WTC11 (cell line): ENCODE data around the gene FLOT2. TPM values are rescaled to one million over a fixed set of nuclear protein-coding genes. Genes with fewer than 3 reads are reported as not detected.
"Not testable (repeated sequence)": the region's sequence is repeated elsewhere in the genome, so short reads cannot be mapped to it uniquely, and the experiment has no call there.

Experiments
- ATAC-seq: fragments of 200-7000 bp; cut with Tn5 transposase; 2 replicates; pipeline ENCODE4 v1.10.0; 2021; ENCODE audit warnings: mild to moderate bottlenecking, moderate library complexity
- CTCF ChIA-PET: fragments of 300-600 bp; sonication (Branson Sonifier 250); formaldehyde crosslinking; loops from one replicate; lab custom pipeline; 2021; ENCODE audit warnings: antibody characterized with exemption; lab: Charles Lee
- POLR2A ChIA-PET: fragments of 350-600 bp; sonication (Branson Sonifier 250); formaldehyde crosslinking; loops from one replicate; lab custom pipeline; 2021; ENCODE audit warnings: antibody characterized with exemption; lab: Charles Lee
- DNase-seq: peaks from one replicate; pipeline ENCODE4 v3.0.0; 2021; ENCODE audit warnings: low spot score
- H3K27ac Mint-ChIP-seq: 2 replicates; pipeline ENCODE4 v1.8.0; 2021; ENCODE audit warnings: mixed read lengths
- H3K27me3 Mint-ChIP-seq: 2 replicates; pipeline ENCODE4 v1.8.0; 2021; ENCODE audit warnings: low read depth, mild to moderate bottlenecking, moderate library complexity, mixed read lengths
- H3K36me3 Mint-ChIP-seq: 2 replicates; pipeline ENCODE4 v1.8.0; 2021; ENCODE audit warnings: mixed read lengths
- H3K4me1 Mint-ChIP-seq: 2 replicates; pipeline ENCODE4 v1.8.0; 2022; ENCODE audit warnings: mixed read lengths
- H3K4me3 Mint-ChIP-seq: 2 replicates; pipeline ENCODE4 v1.8.0; 2021; ENCODE audit warnings: mild to moderate bottlenecking, moderate library complexity, mixed read lengths
- H3K9me3 Mint-ChIP-seq: 2 replicates; pipeline ENCODE4 v1.8.0; 2021; ENCODE audit warnings: mixed read lengths
- ATF3 ChIP-seq: sonication (generic); formaldehyde crosslinking; conservative IDR thresholded peaks from 2 replicates; pipeline ENCODE4 v1.8.1; 2022; ENCODE audit warnings: mild to moderate bottlenecking, missing genetic modification reagents
- CBFB ChIP-seq: sonication (generic); formaldehyde crosslinking; IDR thresholded peaks from 2 replicates; pipeline ENCODE4 v1.8.1; 2022; ENCODE audit warnings: mild to moderate bottlenecking, low read depth, missing genetic modification reagents
- ESRRA ChIP-seq: sonication (generic); formaldehyde crosslinking; IDR thresholded peaks from 2 replicates; pipeline ENCODE4 v1.8.1; 2022; ENCODE audit warnings: mild to moderate bottlenecking, missing genetic modification reagents, borderline replicate concordance
- FOXP1 ChIP-seq: sonication (generic); formaldehyde crosslinking; IDR thresholded peaks from 2 replicates; pipeline ENCODE4 v1.8.0; 2022; ENCODE audit warnings: missing genetic modification reagents, mild to moderate bottlenecking, moderate library complexity, borderline replicate concordance
- IRF1 ChIP-seq: sonication (generic); formaldehyde crosslinking; IDR thresholded peaks from 2 replicates; pipeline ENCODE4 v1.8.0; 2023; ENCODE audit warnings: missing genetic modification reagents
- NFYB ChIP-seq: sonication (generic); formaldehyde crosslinking; conservative IDR thresholded peaks from 2 replicates; pipeline ENCODE4 v1.8.0; 2022; ENCODE audit warnings: low read depth, missing genetic modification reagents
- OVOL2 ChIP-seq: fragments of 250-450 bp; sonication (Bioruptor Pico); IDR thresholded peaks from 2 replicates; pipeline ENCODE4 v1.9.0; 2021; ENCODE audit warnings: mild to moderate bottlenecking, borderline replicate concordance
- PREB ChIP-seq: sonication (generic); formaldehyde crosslinking; IDR thresholded peaks from 2 replicates; pipeline ENCODE4 v1.8.1; 2022; ENCODE audit warnings: mild to moderate bottlenecking, missing genetic modification reagents, moderate library complexity, borderline replicate concordance
- RELA ChIP-seq: sonication (generic); formaldehyde crosslinking; IDR thresholded peaks from 2 replicates; pipeline ENCODE4 v1.8.1; 2022; ENCODE audit warnings: missing genetic modification reagents, mild to moderate bottlenecking, borderline replicate concordance
- SP1 ChIP-seq: sonication (generic); formaldehyde crosslinking; conservative IDR thresholded peaks from 2 replicates; pipeline ENCODE4 v1.8.1; 2022; ENCODE audit warnings: missing genetic modification reagents
- TCF7 ChIP-seq: sonication (generic); formaldehyde crosslinking; IDR thresholded peaks from 2 replicates; pipeline ENCODE4 v1.8.0; 2022; ENCODE audit warnings: mild to moderate bottlenecking, low read depth, missing genetic modification reagents, moderate library complexity
- TEAD4 ChIP-seq: sonication (generic); formaldehyde crosslinking; IDR thresholded peaks from 2 replicates; pipeline ENCODE4 v1.8.0; 2022; ENCODE audit warnings: mild to moderate bottlenecking, missing genetic modification reagents
- ZMAT4 ChIP-seq: fragments of 250-450 bp; sonication (Bioruptor Pico); IDR thresholded peaks from 2 replicates; pipeline ENCODE4 v1.9.0; 2021; ENCODE audit warnings: mild to moderate bottlenecking
- ZNF138 ChIP-seq: sonication (generic); formaldehyde crosslinking; conservative IDR thresholded peaks from 2 replicates; pipeline ENCODE4 v1.8.1; 2022; ENCODE audit warnings: mild to moderate bottlenecking, moderate library complexity, missing genetic modification reagents
- ZNF281 ChIP-seq: sonication (generic); formaldehyde crosslinking; IDR thresholded peaks from 2 replicates; pipeline ENCODE4 v1.8.0; 2023; ENCODE audit warnings: mild to moderate bottlenecking, missing genetic modification reagents
- ZNF423 ChIP-seq: fragments of 250-450 bp; sonication (Bioruptor Pico); IDR thresholded peaks from 2 replicates; pipeline ENCODE4 v2.1.2; 2022; ENCODE audit warnings: mild to moderate bottlenecking, moderate library complexity
- ZNF512 ChIP-seq: sonication (generic); formaldehyde crosslinking; IDR thresholded peaks from 2 replicates; pipeline ENCODE4 v1.8.1; 2022; ENCODE audit warnings: missing genetic modification reagents, borderline replicate concordance
- ZNF671 ChIP-seq: fragments of 250-450 bp; sonication (Bioruptor Pico); IDR thresholded peaks from 2 replicates; pipeline ENCODE4 v1.8.0; 2021; ENCODE audit warnings: mild to moderate bottlenecking
- ZSCAN18 ChIP-seq: fragments of 250-450 bp; sonication (Bioruptor Pico); IDR thresholded peaks from 2 replicates; pipeline ENCODE4 v2.1.2; 2022; ENCODE audit warnings: mild to moderate bottlenecking, moderate library complexity
- total RNA-seq: library from RNA; stranded (reverse); gene quantifications from 3 replicates; pipeline ENCODE4 v1.2.3, GENCODE V29; 2021

The FLOT2 gene
- total RNA-seq, 1 experiment from 2014 or later, result 139 TPM

GRCh38 chr17:28878158-28878910 is 19.2 kb downstream of the FLOT2 start (continued):
- TF ChIP-seq ZNF281 (CRISPR knock-in tag) (no peak), TEAD4 (CRISPR knock-in tag) (no peak), TCF7 (no peak), ESRRA (CRISPR knock-in tag) (no peak), ZNF423 (CRISPR knock-in tag) (no peak), FOXP1 (CRISPR knock-in tag) (no peak), PREB (CRISPR knock-in tag) (no peak)

- Mint-ChIP-seq H3K36me3 (peaks cover 25% of the 10 kb centered on the region), H3K27me3 (peaks cover 12% of the 10 kb centered on the region)
- H3K4me3 Mint-ChIP-seq, H3K4me1 Mint-ChIP-seq, ATAC-seq, H3K9me3 Mint-ChIP-seq, POLR2A ChIA-PET, DNase-seq, H3K27ac Mint-ChIP-seq: not testable (repeated sequence)
- CTCF ChIA-PET, result interaction anchor here (0.7 to 1.9 kb wide), 3 partner anchors 85 to 150 kb away, joined by 3 to 6 read pairs (median 4); no protein-coding TSS in a partner anchor
Observed at GRCh38 chr17:28877150-28877711, 20.3 kb downstream of the FLOT2 start.

GRCh38 chr17:28875848-28876550 is 21.5 kb downstream of the FLOT2 start:
- CTCF ChIA-PET, result interaction anchor here (0.5 to 1.9 kb wide), 3 partner anchors 15 to 113 kb away, joined by 3 to 4 read pairs (median 4); no protein-coding TSS in a partner anchor
- no peak for ATAC-seq
- peaks cover 4% of the 10 kb centered on the region for H3K9me3 Mint-ChIP-seq

More at GRCh38 chr17:28875848-28876550, 21.5 kb downstream of the FLOT2 start:
- H3K36me3 Mint-ChIP-seq, result peaks cover 17% of the 10 kb centered on the region
- H3K4me3 Mint-ChIP-seq, result no peak overlapping the region
- DNase-seq, result no peak
- peaks cover 6% of the 10 kb centered on the region; the same call in 1 of the 2 replicates for H3K4me1 Mint-ChIP-seq
- POLR2A ChIA-PET, result no interaction called here
- H3K27me3 Mint-ChIP-seq, result peaks cover 15% of the 10 kb centered on the region
- TF ChIP-seq ATF3 (CRISPR knock-in tag), result no peak
- TF ChIP-seq ZNF512 (CRISPR knock-in tag), result no peak
- no peak for TF ChIP-seq CBFB
- TF ChIP-seq SP1, result no peak
- no peak for TF ChIP-seq ZNF423 (CRISPR knock-in tag)
- no peak for TF ChIP-seq ZSCAN18 (CRISPR knock-in tag)
- TF ChIP-seq ZNF671 (CRISPR knock-in tag), result no peak
- TF ChIP-seq ZNF138 (CRISPR knock-in tag), result no peak
- TF ChIP-seq OVOL2 (CRISPR knock-in tag), result no peak
- no peak for TF ChIP-seq RELA (CRISPR knock-in tag)
- TF ChIP-seq ZMAT4 (CRISPR knock-in tag), result no peak
- TF ChIP-seq IRF1 (CRISPR knock-in tag), result no peak
- TF ChIP-seq NFYB (CRISPR knock-in tag), result no peak
- no peak overlapping the region for H3K27ac Mint-ChIP-seq
